Endodermal cell (in vitro differentiated cells): Measurements from ENCODE around the gene HMOX2. TPM values are rescaled to one million over a fixed set of nuclear protein-coding genes. Genes with fewer than 3 reads are reported as not detected.

Source experiments
- DNase-seq: peaks from one replicate; pipeline ENCODE4 v3.0.0-alpha.2; 2017
- H3K27ac ChIP-seq: 2 replicates; pipeline ENCODE4 v1.5.1; 2013; ENCODE audit warnings: mild to moderate bottlenecking, low read depth, low read length, moderate library complexity
- H3K27me3 ChIP-seq: 2 replicates; pipeline ENCODE4 v1.6.1; 2013; ENCODE audit warnings: mild to moderate bottlenecking, low read length, moderate library complexity; ENCODE audit not compliant: insufficient read depth, control insufficient read depth, poor library complexity, severe bottlenecking
- H3K36me3 ChIP-seq: 2 replicates; pipeline ENCODE4 v1.7.0; 2013; ENCODE audit warnings: mild to moderate bottlenecking, low read length, moderate library complexity; ENCODE audit not compliant: control insufficient read depth, insufficient read depth
- H3K4me1 ChIP-seq: one replicate; pipeline ENCODE4 v1.7.0; 2013; ENCODE audit warnings: low read length; ENCODE audit not compliant: control insufficient read depth, insufficient read depth
- H3K4me3 ChIP-seq: 2 replicates; pipeline ENCODE4 v1.5.1; 2013; ENCODE audit warnings: mild to moderate bottlenecking, low read length, moderate library complexity
- H3K9ac ChIP-seq: 2 replicates; pipeline ENCODE4 v1.6.1; 2013; ENCODE audit warnings: mild to moderate bottlenecking, low read length, moderate library complexity; ENCODE audit not compliant: poor library complexity, severe bottlenecking; ENCODE audit errors: extremely low read depth
- H3K9me3 ChIP-seq: 2 replicates; pipeline ENCODE4 v1.6.1; 2013; ENCODE audit warnings: mild to moderate bottlenecking, low read length, moderate library complexity; ENCODE audit not compliant: control insufficient read depth
- H3K27ac Mint-ChIP-seq: 2 replicates; pipeline ENCODE4 v1.8.0; 2020; ENCODE audit warnings: mixed read lengths
- H3K27me3 Mint-ChIP-seq: 2 replicates; pipeline ENCODE4 v1.8.0; 2021; ENCODE audit warnings: mild to moderate bottlenecking, mixed read lengths; ENCODE audit not compliant: insufficient read depth
- H3K36me3 Mint-ChIP-seq: 2 replicates; pipeline ENCODE4 v1.8.0; 2020; ENCODE audit warnings: low read depth, mixed read lengths
- H3K4me1 Mint-ChIP-seq: 2 replicates; pipeline ENCODE4 v1.8.0; 2020; ENCODE audit warnings: mixed read lengths
- H3K4me3 Mint-ChIP-seq: 2 replicates; pipeline ENCODE4 v1.8.0; 2020; ENCODE audit warnings: mild to moderate bottlenecking, moderate library complexity, mixed read lengths
- H3K9me3 Mint-ChIP-seq: 2 replicates; pipeline ENCODE4 v1.8.0; 2020; ENCODE audit warnings: mild to moderate bottlenecking, mixed read lengths
- CTCF ChIP-seq: fragments of 200-600 bp; sonication (generic); conservative IDR thresholded peaks from 2 replicates; pipeline ENCODE4 v1.5.0; 2021; ENCODE audit warnings: antibody characterized with exemption, mild to moderate bottlenecking
- WGBS, 2 experiments: methylation state at CpG; one replicate each; pipeline versions ENCODE4 v1.1.5 to v1.1.7; 2013; ENCODE audit warnings: missing lambda C conversion rate in 2 of 2, mixed read lengths in 1 of 2; ENCODE audit not compliant: insufficient coverage in 1 of 2, insufficient read length in 1 of 2; 5-methylcytosine and 5-hydroxymethylcytosine counted together
- total RNA-seq, 2 donors: library from RNA; stranded (reverse); fragmentation: NEBNext Ultra II Directional in 1 of 2; extraction: Animal tissue kit (Norgen Biotek cat#: 25700) in 1 of 2; gene quantifications; 2 replicates in 1 of 2; 3 replicates in 1 of 2; pipeline ENCODE4 v1.2.1, GENCODE V29; 2021

The HMOX2 gene
- total RNA-seq, 2 donors from 2014 or later = 26.3 to 27.7 TPM

- no peak for DNase-seq
- Mint-ChIP-seq H3K4me3 (no peak overlapping the region), H3K4me1 (no peaks in the 10 kb centered on the region), H3K36me3 (peaks cover 4% of the 10 kb centered on the region), H3K9me3 (no peaks in the 10 kb centered on the region), H3K27ac (no peak overlapping the region), H3K27me3 (no peaks in the 10 kb centered on the region)
- Histone ChIP-seq H3K4me3 (no peak overlapping the region), H3K9ac (no peak overlapping the region), H3K4me1 (no peaks in the 10 kb centered on the region), H3K27ac (peak overlapping the region; percentile 51), H3K36me3 (no peaks in the 10 kb centered on the region), H3K27me3 (no peaks in the 10 kb centered on the region), H3K9me3 (no peaks in the 10 kb centered on the region)
- TF ChIP-seq CTCF = no peak
- 89 to 94% methylated on average over 3 to 8 of the region's 8 CpGs for WGBS, 2 experiments
Measured at GRCh38 chr16:4522051-4522581, 45.9 kb downstream of the HMOX2 start.

- H3K4me1 Mint-ChIP-seq = no peaks in the 10 kb centered on the region
- Histone ChIP-seq H3K4me3 (no peak overlapping the region), H3K9me3 (no peaks in the 10 kb centered on the region)
Measured at GRCh38 chr16:4523686-4524085, 47.5 kb downstream of the HMOX2 start.

GRCh38 chr16:4524571-4524970 lies 48.4 kb downstream of the HMOX2 start:
- Mint-ChIP-seq H3K27me3 (no peaks in the 10 kb centered on the region), H3K36me3 (peaks cover 8% of the 10 kb centered on the region), H3K9me3 (no peaks in the 10 kb centered on the region), H3K27ac (no peak overlapping the region), H3K4me1 (peaks cover 8% of the 10 kb centered on the region), H3K4me3 (no peak overlapping the region)
- H3K36me3 ChIP-seq = no peaks in the 10 kb centered on the region
- no peak overlapping the region for H3K4me3 ChIP-seq
- no peaks in the 10 kb centered on the region for H3K9me3 ChIP-seq
- no peak overlapping the region for H3K9ac ChIP-seq
- no peak for DNase-seq
- H3K4me1 ChIP-seq = no peaks in the 10 kb centered on the region
- H3K27me3 ChIP-seq = no peaks in the 10 kb centered on the region
- H3K27ac ChIP-seq = no peak overlapping the region
- no peak for TF ChIP-seq CTCF

More at GRCh38 chr16:4523686-4524085, 47.5 kb downstream of the HMOX2 start:
- no peaks in the 10 kb centered on the region for H3K9me3 Mint-ChIP-seq
- no peak overlapping the region for H3K4me3 Mint-ChIP-seq
- H3K27me3 Mint-ChIP-seq = no peaks in the 10 kb centered on the region
- Histone ChIP-seq H3K4me1 (no peaks in the 10 kb centered on the region), H3K9ac (no peak overlapping the region), H3K27me3 (no peaks in the 10 kb centered on the region), H3K36me3 (no peaks in the 10 kb centered on the region), H3K27ac (no peak overlapping the region)
- no peak overlapping the region for H3K27ac Mint-ChIP-seq
- no peak for DNase-seq
- peaks cover 8% of the 10 kb centered on the region for H3K36me3 Mint-ChIP-seq
- WGBS, 2 experiments = 82 to 94% methylated on average over 2 to 4 of the region's 4 CpGs
- TF ChIP-seq CTCF = no peak
